HG03025 (cell line): ENCODE data around the gene ZNF2.
"Not testable (repeated sequence)": the region's sequence is repeated elsewhere in the genome, so short reads cannot be mapped to it uniquely, and the experiment has no call there.

ENCODE experiments used
- ATAC-seq: cut with Tn5 transposase; IDR thresholded peaks from one replicate; pipeline ENCODE4 v1.9.1; 2021; ENCODE audit warnings: mild to moderate bottlenecking, moderate library complexity; ENCODE audit not compliant: unreplicated experiment, low FRiP score

The ZNF2 gene

GRCh38 chr2:95165371-95166064, at the start of gene ZNF2:
TSS of gene ZNF2 (plus strand) at chr2:95165809. CDS start at chr2:95176227, 10,418 bp downstream.
- ATAC-seq: peak; percentile 96

GRCh38 chr2:95121093-95121406, 44.6 kb upstream of the ZNF2 start:
- peak; percentile 6 for ATAC-seq

GRCh38 chr2:95121407-95122196, 44.0 kb upstream of the ZNF2 start, which contains the start of gene MRPS5:
TSS of gene MRPS5 (minus strand) at chr2:95121808. CDS start at chr2:95121791, 17 bp downstream.
- peak; percentile 92 for ATAC-seq

GRCh38 chr2:95122197-95122551, 43.4 kb upstream of the ZNF2 start:
- peak; percentile 17 for ATAC-seq

- no peak for ATAC-seq
Measured at GRCh38 chr2:95138702-95139101, 26.9 kb upstream of the ZNF2 start.

GRCh38 chr2:95143838-95144237, 21.8 kb upstream of the ZNF2 start:
- ATAC-seq: no peak

GRCh38 chr2:95149397-95149984, 16.1 kb upstream of the ZNF2 start:
- ATAC-seq: no peak

- no peak for ATAC-seq
Measured at GRCh38 chr2:95158441-95158840, 7.2 kb upstream of the ZNF2 start.

- ATAC-seq: peak; percentile 75
Measured at GRCh38 chr2:95158891-95159619, 6.6 kb upstream of the ZNF2 start.

GRCh38 chr2:95159690-95160449, 5.7 kb upstream of the ZNF2 start, which contains the start of gene ZNF514:
TSS of gene ZNF514 (minus strand) at chr2:95159848. CDS start at chr2:95153253, 6,595 bp downstream.
- ATAC-seq: peak; percentile 84

GRCh38 chr2:95165030-95165370, 609 bp upstream of the ZNF2 start:
- ATAC-seq: peak; percentile 17

GRCh38 chr2:95166065-95166763, 605 bp downstream of the ZNF2 start:
- ATAC-seq: peak; percentile 10

- no peak for ATAC-seq
Measured at GRCh38 chr2:95171902-95172301, 6.3 kb downstream of the ZNF2 start.

GRCh38 chr2:95174031-95174542, 8.5 kb downstream of the ZNF2 start:
- no peak for ATAC-seq

- no peak for ATAC-seq
Measured at GRCh38 chr2:95179451-95179850, 13.8 kb downstream of the ZNF2 start.

GRCh38 chr2:95181774-95182173, 16.2 kb downstream of the ZNF2 start:
- ATAC-seq: no peak

- ATAC-seq: no peak
Measured at GRCh38 chr2:95185197-95185596, 19.6 kb downstream of the ZNF2 start.

GRCh38 chr2:95185973-95186372, 20.4 kb downstream of the ZNF2 start:
- no peak for ATAC-seq

GRCh38 chr2:95192956-95193355, 27.3 kb downstream of the ZNF2 start:
- ATAC-seq: not testable (repeated sequence)
